ENCODE data around the gene TBC1D1.

DNA sequence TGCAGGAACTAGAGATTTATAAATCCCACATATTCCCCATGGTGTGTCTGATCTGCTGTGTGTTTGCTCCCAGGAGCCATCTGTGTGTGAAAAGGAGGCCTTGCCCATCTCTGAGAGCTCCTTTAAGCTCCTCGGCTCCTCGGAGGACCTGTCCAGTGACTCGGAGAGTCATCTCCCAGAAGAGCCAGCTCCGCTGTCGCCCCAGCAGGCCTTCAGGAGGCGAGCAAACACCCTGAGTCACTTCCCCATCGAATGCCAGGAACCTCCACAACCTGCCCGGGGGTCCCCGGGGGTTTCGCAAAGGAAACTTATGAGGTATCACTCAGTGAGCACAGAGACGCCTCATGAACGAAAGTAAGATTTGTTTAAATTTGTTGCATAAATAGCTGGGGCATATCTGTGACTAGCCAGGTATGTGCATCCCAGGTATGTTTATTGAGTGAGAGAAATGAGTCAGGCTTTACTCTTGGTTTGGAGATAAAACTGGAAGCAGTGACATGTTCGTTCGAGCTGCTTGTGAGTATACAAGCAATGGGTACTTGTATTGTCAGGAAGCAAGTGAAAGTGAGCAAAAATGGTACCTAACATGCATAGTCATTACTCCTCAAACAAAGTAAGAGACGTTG lies 158.8 kb downstream of the TBC1D1 start:
- no peak for TF ChIP-seq CTCF (IDR thresholded peaks at IDR 0.05; ENCODE audit: low read length)
- TF ChIP-seq EZH2 (IDR thresholded peaks at IDR 0.05; ENCODE audit: borderline replicate concordance, low read length) = no peak
